Liver (tissue), 9 donors: ENCODE measurements around the gene MTF1. TPM values are rescaled to one million over a fixed set of nuclear protein-coding genes. Genes with fewer than 3 reads are reported as not detected.

Experiments used
- DNase-seq: peaks from one replicate; pipeline ENCODE4 v3.0.0-alpha.2; 2017; ENCODE audit warnings: low spot score
- H3K27ac ChIP-seq, 2 donors: one replicate each; pipeline ENCODE4 v1.7.0; 2013; ENCODE audit warnings: inconsistent platforms in 2 of 2, low read length in 2 of 2, control low read depth in 1 of 2, low read depth in 1 of 2, mild to moderate bottlenecking in 1 of 2
- H3K27me3 ChIP-seq, 4 donors: one replicate each; pipeline versions ENCODE4 v1.6.1 to v1.7.0; 2013; ENCODE audit warnings: low read length in 3 of 4, inconsistent platforms in 1 of 4, mild to moderate bottlenecking in 1 of 4, moderate library complexity in 1 of 4; ENCODE audit not compliant: control insufficient read depth in 4 of 4, insufficient read depth in 4 of 4
- H3K36me3 ChIP-seq, 4 donors: one replicate each; pipeline versions ENCODE4 v1.6.1 to v1.7.0; 2013; ENCODE audit warnings: low read length in 3 of 4, mild to moderate bottlenecking in 3 of 4, low read depth in 1 of 4, moderate library complexity in 1 of 4; ENCODE audit not compliant: control insufficient read depth in 4 of 4, insufficient read depth in 3 of 4
- H3K4me1 ChIP-seq, 4 donors: one replicate each; pipeline versions ENCODE4 v1.6.1 to v1.7.0; 2013; ENCODE audit warnings: low read length in 3 of 4, mild to moderate bottlenecking in 3 of 4, moderate library complexity in 1 of 4; ENCODE audit not compliant: control insufficient read depth in 4 of 4, insufficient read depth in 4 of 4
- H3K4me3 ChIP-seq, 3 donors: one replicate each; pipeline versions ENCODE4 v1.6.1 to v1.7.0; 2013; ENCODE audit warnings: low read length in 3 of 3, control low read depth in 1 of 3, low read depth in 1 of 3, mild to moderate bottlenecking in 1 of 3
- H3K9ac ChIP-seq, 2 donors: one replicate each; pipeline ENCODE4 v1.7.0; 2013; ENCODE audit warnings: low read length in 2 of 2, mild to moderate bottlenecking in 2 of 2, moderate library complexity in 2 of 2, control low read depth in 1 of 2, low read depth in 1 of 2
- H3K9me3 ChIP-seq, 4 donors: one replicate each; pipeline versions ENCODE4 v1.6.1 to v1.7.0; 2013; ENCODE audit warnings: low read length in 3 of 4; ENCODE audit not compliant: control insufficient read depth in 4 of 4
- EGR1 ChIP-seq, 2 donors: IDR thresholded peaks; 2 replicates each; pipeline ENCODE4 v1.6.1; 2016 to 2018; ENCODE audit warnings: antibody characterized with exemption in 2 of 2, low read depth in 2 of 2
- FOXA1 ChIP-seq: IDR thresholded peaks from 2 replicates; pipeline ENCODE4 v1.6.1; 2016; ENCODE audit warnings: antibody characterized with exemption
- FOXA2 ChIP-seq: IDR thresholded peaks from 2 replicates; pipeline ENCODE4 v1.6.1; 2016; ENCODE audit warnings: antibody characterized with exemption
- GABPA ChIP-seq, 2 donors: IDR thresholded peaks in 1 of 2; conservative IDR thresholded peaks in 1 of 2; 2 replicates each; pipeline ENCODE4 v1.6.1; 2016; ENCODE audit warnings: antibody characterized with exemption in 2 of 2, mild to moderate bottlenecking in 1 of 2, moderate library complexity in 1 of 2
- HNF4A ChIP-seq, 2 donors: conservative IDR thresholded peaks; 2 replicates each; pipeline ENCODE4 v1.6.1; 2016; ENCODE audit warnings: antibody characterized with exemption in 2 of 2, mild to moderate bottlenecking in 2 of 2
- HNF4G ChIP-seq: IDR thresholded peaks from 2 replicates; pipeline ENCODE4 v1.6.1; 2016; ENCODE audit warnings: antibody characterized with exemption
- JUND ChIP-seq, 2 donors: IDR thresholded peaks; 2 replicates each; pipeline ENCODE4 v1.6.1; 2016; ENCODE audit warnings: antibody characterized with exemption in 2 of 2
- NR2F2 ChIP-seq: IDR thresholded peaks from 2 replicates; pipeline ENCODE4 v1.6.1; 2016; ENCODE audit warnings: antibody characterized with exemption
- RAD21 ChIP-seq, 2 donors: IDR thresholded peaks; 2 replicates each; pipeline ENCODE4 v1.6.1; 2016; ENCODE audit warnings: antibody characterized with exemption in 2 of 2, mild to moderate bottlenecking in 2 of 2
- RXRA ChIP-seq, 2 donors: IDR thresholded peaks; 2 replicates each; pipeline ENCODE4 v1.6.1; 2017 to 2018; ENCODE audit warnings: antibody characterized with exemption in 2 of 2, mild to moderate bottlenecking in 1 of 2
- SP1 ChIP-seq: IDR thresholded peaks from 2 replicates; pipeline ENCODE4 v1.6.1; 2018; ENCODE audit warnings: antibody characterized with exemption, mild to moderate bottlenecking
- TAF1 ChIP-seq: conservative IDR thresholded peaks from 2 replicates; pipeline ENCODE4 v1.6.1; 2016; ENCODE audit warnings: antibody characterized with exemption, mild to moderate bottlenecking
- YY1 ChIP-seq: IDR thresholded peaks from 2 replicates; pipeline ENCODE4 v1.6.1; 2016; ENCODE audit warnings: antibody characterized with exemption, mild to moderate bottlenecking
- WGBS: extraction: QIAGEN DNeasy Blood & Tissue Kit; methylation state at CpG from one replicate; pipeline ENCODE4 v1.1.7; 2013; 5-methylcytosine and 5-hydroxymethylcytosine counted together
- polyA plus RNA-seq, 2 donors: library from polyadenylated mRNA; stranded (reverse) in 1 of 2; unstranded in 1 of 2; fragments of 200-250 nt in 1 of 2; fragments of >200 nt in 1 of 2; fragmentation: Nextera tagmentation in 1 of 2; extraction: Ambion mirVana in 1 of 2; gene quantifications; one replicate each; pipeline versions ENCODE4 v1.2.1 to v1.2.3, GENCODE V29; 2013 to 2015
- total RNA-seq, 2 donors: library from RNA; depleted of rRNA; stranded (reverse); fragments of >200 nt; gene quantifications; one replicate each; pipeline ENCODE4 v1.2.3, GENCODE V29; 2014
- TF ChIP-seq, protein P1 (sequence below): IDR thresholded peaks from 2 replicates; pipeline ENCODE4 v1.6.1; 2016; ENCODE audit warnings: antibody characterized with exemption
- TF ChIP-seq, protein P2 (sequence below): IDR thresholded peaks from 2 replicates; pipeline ENCODE4 v1.6.1; 2016; ENCODE audit warnings: antibody characterized with exemption, mild to moderate bottlenecking
- TF ChIP-seq, protein P3 (sequence below): IDR thresholded peaks from 2 replicates; pipeline ENCODE4 v1.6.1; 2016; ENCODE audit warnings: antibody characterized with exemption
- TF ChIP-seq, protein P4 (sequence below): IDR thresholded peaks from 2 replicates; pipeline ENCODE4 v1.6.1; 2016; ENCODE audit warnings: antibody characterized with exemption
- TF ChIP-seq, protein P5 (sequence below): fragments of 150-350 bp; IDR thresholded peaks from 2 replicates; pipeline ENCODE4 v1.5.1; 2017; ENCODE audit warnings: improper control_type of control experiment, low read depth, low read length; ENCODE audit not compliant: missing input control
- donor health status: healthy.
- donor health status: healthy.
- donor health status: healthy.
- donor health status: healthy.
- donor health status: healthy.

The MTF1 gene
- total and polyA plus RNA-seq, 4 donors: 2.3 to 3.3 (median 3.0) TPM

DNA sequence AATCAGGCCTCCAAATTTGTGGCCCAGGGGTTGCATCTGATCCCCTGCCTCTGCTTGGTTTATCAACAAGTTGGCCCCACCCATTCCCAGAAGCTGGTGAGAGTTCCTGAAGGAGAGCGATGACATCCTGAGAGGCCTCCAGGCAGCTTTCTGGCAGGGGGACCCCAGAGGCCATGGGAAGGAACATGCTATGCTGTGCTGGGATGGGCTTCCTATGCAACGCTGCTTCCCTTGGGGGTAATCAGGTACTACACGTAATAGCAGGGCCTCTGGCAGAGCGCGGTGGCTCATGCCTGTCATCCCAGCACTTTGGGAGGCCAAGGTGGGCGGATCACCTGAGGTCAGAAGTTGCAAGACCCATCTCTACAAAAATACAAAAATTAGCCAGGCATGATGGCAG lies 8.4 kb upstream of the MTF1 start:
- Histone ChIP-seq H3K4me3 (no peak overlapping the region), H3K9me3 (no peaks in the 10 kb centered on the region), H3K27ac (no peak overlapping the region), H3K36me3 (peaks cover 11 to 69% (median 46%) of the 10 kb centered on the region in 4 donors), H3K4me1 (no peaks in the 10 kb centered on the region), H3K9ac (no peak overlapping the region), H3K27me3 (no peaks in the 10 kb centered on the region)
- DNase-seq: no peak
- TF ChIP-seq FOXA2: no peak
- TF ChIP-seq, protein P1, sequence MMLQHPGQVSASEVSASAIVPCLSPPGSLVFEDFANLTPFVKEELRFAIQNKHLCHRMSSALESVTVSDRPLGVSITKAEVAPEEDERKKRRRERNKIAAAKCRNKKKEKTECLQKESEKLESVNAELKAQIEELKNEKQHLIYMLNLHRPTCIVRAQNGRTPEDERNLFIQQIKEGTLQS: no peak
- no peak for TF ChIP-seq GABPA (IDR thresholded peaks at IDR 0.05 in 1 of 2, conservative IDR thresholded peaks at IDR 0.05 in 1 of 2)
- TF ChIP-seq YY1: no peak
- TF ChIP-seq, protein P2, sequence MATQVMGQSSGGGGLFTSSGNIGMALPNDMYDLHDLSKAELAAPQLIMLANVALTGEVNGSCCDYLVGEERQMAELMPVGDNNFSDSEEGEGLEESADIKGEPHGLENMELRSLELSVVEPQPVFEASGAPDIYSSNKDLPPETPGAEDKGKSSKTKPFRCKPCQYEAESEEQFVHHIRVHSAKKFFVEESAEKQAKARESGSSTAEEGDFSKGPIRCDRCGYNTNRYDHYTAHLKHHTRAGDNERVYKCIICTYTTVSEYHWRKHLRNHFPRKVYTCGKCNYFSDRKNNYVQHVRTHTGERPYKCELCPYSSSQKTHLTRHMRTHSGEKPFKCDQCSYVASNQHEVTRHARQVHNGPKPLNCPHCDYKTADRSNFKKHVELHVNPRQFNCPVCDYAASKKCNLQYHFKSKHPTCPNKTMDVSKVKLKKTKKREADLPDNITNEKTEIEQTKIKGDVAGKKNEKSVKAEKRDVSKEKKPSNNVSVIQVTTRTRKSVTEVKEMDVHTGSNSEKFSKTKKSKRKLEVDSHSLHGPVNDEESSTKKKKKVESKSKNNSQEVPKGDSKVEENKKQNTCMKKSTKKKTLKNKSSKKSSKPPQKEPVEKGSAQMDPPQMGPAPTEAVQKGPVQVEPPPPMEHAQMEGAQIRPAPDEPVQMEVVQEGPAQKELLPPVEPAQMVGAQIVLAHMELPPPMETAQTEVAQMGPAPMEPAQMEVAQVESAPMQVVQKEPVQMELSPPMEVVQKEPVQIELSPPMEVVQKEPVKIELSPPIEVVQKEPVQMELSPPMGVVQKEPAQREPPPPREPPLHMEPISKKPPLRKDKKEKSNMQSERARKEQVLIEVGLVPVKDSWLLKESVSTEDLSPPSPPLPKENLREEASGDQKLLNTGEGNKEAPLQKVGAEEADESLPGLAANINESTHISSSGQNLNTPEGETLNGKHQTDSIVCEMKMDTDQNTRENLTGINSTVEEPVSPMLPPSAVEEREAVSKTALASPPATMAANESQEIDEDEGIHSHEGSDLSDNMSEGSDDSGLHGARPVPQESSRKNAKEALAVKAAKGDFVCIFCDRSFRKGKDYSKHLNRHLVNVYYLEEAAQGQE: no peak
- no peak for TF ChIP-seq RXRA (IDR thresholded peaks at IDR 0.05)
- no peak for TF ChIP-seq FOXA1
- TF ChIP-seq TAF1: no peak
- no peak for TF ChIP-seq NR2F2
- TF ChIP-seq, protein P3, sequence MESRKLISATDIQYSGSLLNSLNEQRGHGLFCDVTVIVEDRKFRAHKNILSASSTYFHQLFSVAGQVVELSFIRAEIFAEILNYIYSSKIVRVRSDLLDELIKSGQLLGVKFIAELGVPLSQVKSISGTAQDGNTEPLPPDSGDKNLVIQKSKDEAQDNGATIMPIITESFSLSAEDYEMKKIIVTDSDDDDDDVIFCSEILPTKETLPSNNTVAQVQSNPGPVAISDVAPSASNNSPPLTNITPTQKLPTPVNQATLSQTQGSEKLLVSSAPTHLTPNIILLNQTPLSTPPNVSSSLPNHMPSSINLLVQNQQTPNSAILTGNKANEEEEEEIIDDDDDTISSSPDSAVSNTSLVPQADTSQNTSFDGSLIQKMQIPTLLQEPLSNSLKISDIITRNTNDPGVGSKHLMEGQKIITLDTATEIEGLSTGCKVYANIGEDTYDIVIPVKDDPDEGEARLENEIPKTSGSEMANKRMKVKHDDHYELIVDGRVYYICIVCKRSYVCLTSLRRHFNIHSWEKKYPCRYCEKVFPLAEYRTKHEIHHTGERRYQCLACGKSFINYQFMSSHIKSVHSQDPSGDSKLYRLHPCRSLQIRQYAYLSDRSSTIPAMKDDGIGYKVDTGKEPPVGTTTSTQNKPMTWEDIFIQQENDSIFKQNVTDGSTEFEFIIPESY: no peak
- TF ChIP-seq, protein P4, sequence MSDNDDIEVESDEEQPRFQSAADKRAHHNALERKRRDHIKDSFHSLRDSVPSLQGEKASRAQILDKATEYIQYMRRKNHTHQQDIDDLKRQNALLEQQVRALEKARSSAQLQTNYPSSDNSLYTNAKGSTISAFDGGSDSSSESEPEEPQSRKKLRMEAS: no peak
- TF ChIP-seq, protein P5, sequence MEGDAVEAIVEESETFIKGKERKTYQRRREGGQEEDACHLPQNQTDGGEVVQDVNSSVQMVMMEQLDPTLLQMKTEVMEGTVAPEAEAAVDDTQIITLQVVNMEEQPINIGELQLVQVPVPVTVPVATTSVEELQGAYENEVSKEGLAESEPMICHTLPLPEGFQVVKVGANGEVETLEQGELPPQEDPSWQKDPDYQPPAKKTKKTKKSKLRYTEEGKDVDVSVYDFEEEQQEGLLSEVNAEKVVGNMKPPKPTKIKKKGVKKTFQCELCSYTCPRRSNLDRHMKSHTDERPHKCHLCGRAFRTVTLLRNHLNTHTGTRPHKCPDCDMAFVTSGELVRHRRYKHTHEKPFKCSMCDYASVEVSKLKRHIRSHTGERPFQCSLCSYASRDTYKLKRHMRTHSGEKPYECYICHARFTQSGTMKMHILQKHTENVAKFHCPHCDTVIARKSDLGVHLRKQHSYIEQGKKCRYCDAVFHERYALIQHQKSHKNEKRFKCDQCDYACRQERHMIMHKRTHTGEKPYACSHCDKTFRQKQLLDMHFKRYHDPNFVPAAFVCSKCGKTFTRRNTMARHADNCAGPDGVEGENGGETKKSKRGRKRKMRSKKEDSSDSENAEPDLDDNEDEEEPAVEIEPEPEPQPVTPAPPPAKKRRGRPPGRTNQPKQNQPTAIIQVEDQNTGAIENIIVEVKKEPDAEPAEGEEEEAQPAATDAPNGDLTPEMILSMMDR: no peak
- TF ChIP-seq HNF4G: no peak
- no peak for TF ChIP-seq EGR1 (IDR thresholded peaks at IDR 0.05; ENCODE audit: low read depth in 2 of 2)
- TF ChIP-seq JUND (IDR thresholded peaks at IDR 0.05): no peak
- no peak for TF ChIP-seq RAD21 (IDR thresholded peaks at IDR 0.05)
- no peak for TF ChIP-seq SP1
- no peak for TF ChIP-seq HNF4A (conservative IDR thresholded peaks at IDR 0.05)
- WGBS: 95% methylated on average over 6 of the region's 6 CpGs
